ENCODE results near the gene FHOD1. TPM values are rescaled to one million over a fixed set of nuclear protein-coding genes. Genes with fewer than 3 reads are reported as not detected.

The FHOD1 gene
- polyA plus RNA-seq, 2 of the 4 experiments (the other 2 are of a cell fraction): 16.1 to 33.6 TPM

DNA sequence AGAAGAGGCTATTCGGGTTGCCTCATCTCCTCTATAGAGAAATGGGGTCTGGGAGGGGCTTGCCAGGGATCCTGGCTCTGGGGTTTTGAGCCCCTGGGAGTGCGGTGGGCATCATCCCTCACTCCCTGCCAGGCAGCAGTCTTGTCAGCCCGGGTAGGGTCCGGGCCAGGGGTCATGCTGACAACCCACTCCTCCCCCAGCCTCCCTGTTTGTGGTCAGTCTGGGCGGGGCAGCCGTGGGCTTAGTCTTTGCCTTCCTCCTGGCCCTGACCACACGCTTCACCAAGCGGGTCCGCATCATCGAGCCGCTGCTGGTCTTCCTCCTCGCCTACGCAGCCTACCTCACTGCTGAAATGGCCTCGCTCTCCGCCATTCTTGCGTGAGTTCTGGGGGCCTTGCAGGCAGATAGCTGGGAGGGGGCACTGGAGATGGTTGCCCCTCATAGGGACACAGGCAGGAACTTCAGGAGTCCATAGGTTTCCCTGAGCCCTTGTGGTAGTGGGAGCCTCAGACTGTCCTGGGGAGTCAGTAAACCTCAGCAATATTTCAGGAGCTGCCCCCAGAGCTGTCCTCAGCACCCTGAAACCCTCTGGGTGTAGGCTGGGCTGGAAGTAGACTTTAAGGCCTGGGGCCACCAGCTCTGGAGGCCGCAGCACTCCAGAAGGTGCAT lies 8.4 kb upstream of the FHOD1 start:
- DNase-seq (ENCODE audit: low read depth in 1 of 2, low spot score in 1 of 2) (no peak), ATAC-seq (no peak), FAIRE-seq (no peak)
- CTCF ChIA-PET: interaction anchor here (0.8 to 2.4 kb wide), 5 partner anchors 8 to 60 kb away, joined by 3 to 9 read pairs (median 4); no protein-coding TSS in a partner anchor
- Histone ChIP-seq H3K9me3 (no peaks in the 10 kb centered on the region), H3K4me1 (no peaks in the 10 kb centered on the region), H3K4me3 (no peak overlapping the region), H3K27ac (no peak overlapping the region), H3K4me2 (no peak overlapping the region)
- TF ChIP-seq RARB (CRISPR knock-in tag; IDR thresholded peaks at IDR 0.05) (no peak), NFE2L2 (conservative IDR thresholded peaks at IDR 0.05; ENCODE audit: low read length) (no peak), CHD2 (IDR thresholded peaks at IDR 0.05; ENCODE audit: low read length, partially characterized antibody) (no peak), ZNF302 (CRISPR knock-in tag; IDR thresholded peaks at IDR 0.05) (no peak), HEYL (CRISPR knock-in tag; IDR thresholded peaks at IDR 0.05) (no peak), JUNB (IDR thresholded peaks at IDR 0.05) (no peak)
- TF ChIP-seq, protein P1, sequence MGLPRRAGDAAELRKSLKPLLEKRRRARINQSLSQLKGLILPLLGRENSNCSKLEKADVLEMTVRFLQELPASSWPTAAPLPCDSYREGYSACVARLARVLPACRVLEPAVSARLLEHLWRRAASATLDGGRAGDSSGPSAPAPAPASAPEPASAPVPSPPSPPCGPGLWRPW (IDR thresholded peaks at IDR 0.05): no peak
- 89% methylated on average over 17 of the region's 17 CpGs for WGBS (ENCODE audit: missing lambda C conversion rate)
- POLR2A ChIA-PET: no interaction called here

DNA sequence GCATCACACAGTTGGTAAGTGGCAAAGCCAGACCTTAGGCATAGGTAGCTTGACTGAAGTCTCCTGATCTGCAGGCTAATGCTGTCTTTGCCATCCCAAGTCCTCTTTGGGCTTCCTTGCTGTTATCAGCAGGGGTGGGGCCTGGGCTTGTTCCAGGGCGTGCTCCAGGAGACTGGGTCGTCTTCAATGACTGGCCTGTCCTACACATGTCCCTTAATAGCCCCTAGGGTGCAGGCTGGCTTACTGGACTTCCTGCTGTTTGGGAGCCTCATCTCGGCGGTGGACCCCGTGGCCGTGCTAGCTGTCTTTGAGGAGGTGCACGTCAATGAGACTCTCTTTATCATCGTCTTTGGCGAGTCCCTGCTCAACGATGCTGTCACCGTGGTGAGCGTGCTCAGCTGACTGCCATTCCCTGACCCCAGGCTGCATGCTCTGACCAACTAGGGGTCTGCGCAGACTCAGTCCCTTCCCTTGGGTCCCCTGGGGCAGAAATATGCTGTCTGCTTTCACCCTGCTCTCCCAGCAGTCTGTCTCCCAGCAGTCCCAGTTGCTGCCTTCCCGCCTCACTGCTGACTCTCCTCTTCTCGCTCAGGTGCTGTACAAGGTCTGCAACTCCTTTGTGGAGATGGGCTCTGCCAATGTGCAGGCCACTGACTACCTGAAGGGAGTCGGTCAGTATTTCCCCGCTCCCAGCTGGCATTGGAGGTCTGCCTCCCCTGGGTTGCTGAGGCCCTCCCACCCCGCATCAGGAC lies 7.7 kb upstream of the FHOD1 start:
- Histone ChIP-seq H3K4me1 (0 out of 3 replicates have a peak, but pooled peaks cover 3% of the 10 kb centered on the region), H3K4me2 (no peak overlapping the region), H3K9me3 (no peaks in the 10 kb centered on the region), H3K4me3 (no peak overlapping the region), H3K27ac (no peak overlapping the region)
- ChIA-PET CTCF (interaction anchor here (0.6 to 2.4 kb wide), 5 partner anchors 9 to 245 kb away, joined by 3 to 9 read pairs (median 4); partner anchors contain the start of gene ZDHHC1), POLR2A (no interaction called here)
- no peak for TF ChIP-seq EHF (CRISPR knock-in tag; IDR thresholded peaks at IDR 0.05)
- TF ChIP-seq, protein P2, sequence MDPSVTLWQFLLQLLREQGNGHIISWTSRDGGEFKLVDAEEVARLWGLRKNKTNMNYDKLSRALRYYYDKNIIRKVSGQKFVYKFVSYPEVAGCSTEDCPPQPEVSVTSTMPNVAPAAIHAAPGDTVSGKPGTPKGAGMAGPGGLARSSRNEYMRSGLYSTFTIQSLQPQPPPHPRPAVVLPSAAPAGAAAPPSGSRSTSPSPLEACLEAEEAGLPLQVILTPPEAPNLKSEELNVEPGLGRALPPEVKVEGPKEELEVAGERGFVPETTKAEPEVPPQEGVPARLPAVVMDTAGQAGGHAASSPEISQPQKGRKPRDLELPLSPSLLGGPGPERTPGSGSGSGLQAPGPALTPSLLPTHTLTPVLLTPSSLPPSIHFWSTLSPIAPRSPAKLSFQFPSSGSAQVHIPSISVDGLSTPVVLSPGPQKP (IDR thresholded peaks at IDR 0.05; ENCODE audit: low read depth, low read length): no peak
- TF ChIP-seq ESRRA (IDR thresholded peaks at IDR 0.05; ENCODE audit: borderline replicate concordance, low read length): no peak
- TF ChIP-seq HOXB13 (CRISPR knock-in tag; IDR thresholded peaks at IDR 0.05; ENCODE audit: low read depth): no peak
- TF ChIP-seq, protein P3, sequence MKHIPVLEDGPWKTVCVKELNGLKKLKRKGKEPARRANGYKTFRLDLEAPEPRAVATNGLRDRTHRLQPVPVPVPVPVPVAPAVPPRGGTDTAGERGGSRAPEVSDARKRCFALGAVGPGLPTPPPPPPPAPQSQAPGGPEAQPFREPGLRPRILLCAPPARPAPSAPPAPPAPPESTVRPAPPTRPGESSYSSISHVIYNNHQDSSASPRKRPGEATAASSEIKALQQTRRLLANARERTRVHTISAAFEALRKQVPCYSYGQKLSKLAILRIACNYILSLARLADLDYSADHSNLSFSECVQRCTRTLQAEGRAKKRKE (CRISPR knock-in tag; IDR thresholded peaks at IDR 0.05; ENCODE audit: low read depth): no peak
- TF ChIP-seq, protein P1 (IDR thresholded peaks at IDR 0.05): no peak
- FAIRE-seq (no peak), DNase-seq (ENCODE audit: low read depth in 1 of 2, low spot score in 1 of 2) (no peak), ATAC-seq (no peak)
- 88% methylated on average over 17 of the region's 18 CpGs for WGBS (ENCODE audit: missing lambda C conversion rate)

DNA sequence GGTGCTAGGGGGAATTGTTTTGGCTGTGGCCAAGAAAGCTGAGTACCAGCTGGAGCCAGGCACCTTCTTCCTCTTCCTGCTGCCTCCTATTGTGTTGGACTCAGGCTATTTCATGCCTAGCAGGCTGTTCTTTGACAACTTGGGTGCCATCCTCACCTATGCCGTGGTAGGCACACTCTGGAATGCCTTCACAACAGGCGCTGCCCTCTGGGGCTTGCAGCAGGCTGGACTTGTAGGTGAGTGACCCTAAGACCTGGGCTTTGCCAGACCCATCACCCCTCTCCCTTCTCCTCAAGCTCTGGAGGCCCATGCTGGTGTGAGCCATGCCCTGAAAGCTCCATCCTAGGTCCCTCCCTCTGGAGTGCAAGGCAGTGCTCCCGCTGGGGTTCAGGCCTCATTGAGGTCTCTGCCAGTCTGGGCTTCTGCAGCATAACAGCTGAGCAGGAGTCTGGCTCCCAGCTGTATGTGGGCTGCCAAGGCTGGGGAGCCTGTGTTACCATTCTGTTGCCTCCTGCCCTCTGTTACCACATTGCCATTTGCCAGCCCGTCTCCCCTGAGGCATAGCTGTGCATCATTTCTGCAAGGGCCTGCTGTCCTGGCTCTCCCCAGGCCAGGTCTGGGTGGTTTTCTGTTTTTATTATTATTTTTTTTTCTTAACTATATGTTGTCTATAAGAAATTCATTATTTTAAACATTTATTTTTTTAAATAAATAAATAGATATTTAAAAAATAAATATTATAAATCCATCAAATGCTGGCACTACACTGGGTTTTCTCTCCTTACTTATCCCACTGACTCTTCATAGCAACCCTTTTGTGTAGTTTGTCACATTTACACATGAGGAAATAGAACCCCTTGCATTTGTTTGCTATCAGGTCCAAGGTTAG lies 5.6 kb upstream of the FHOD1 start:
- Histone ChIP-seq H3K4me3 (no peak overlapping the region), H3K4me2 (no peak overlapping the region), H3K9me3 (no peaks in the 10 kb centered on the region), H3K27ac (no peak overlapping the region), H3K4me1 (peaks cover 14% of the 10 kb centered on the region)
- POLR2A ChIA-PET: no interaction called here
- no peak for TF ChIP-seq JUNB (IDR thresholded peaks at IDR 0.05)
- no peak for TF ChIP-seq CBX8 (IDR thresholded peaks at IDR 0.05)
- no peak for TF ChIP-seq POLR2A (IDR thresholded peaks at IDR 0.05; ENCODE audit: low read length)
- TF ChIP-seq, protein P3 (CRISPR knock-in tag; IDR thresholded peaks at IDR 0.05; ENCODE audit: low read depth): no peak
- TF ChIP-seq EHF (CRISPR knock-in tag; IDR thresholded peaks at IDR 0.05): no peak
- no peak for DNase-seq (ENCODE audit: low read depth in 1 of 2, low spot score in 1 of 2)
- 96% methylated on average over 4 of the region's 4 CpGs for WGBS (ENCODE audit: missing lambda C conversion rate)
- FAIRE-seq: no peak
- CTCF ChIA-PET: interaction anchor here (0.6 to 1.7 kb wide), 6 partner anchors 8 to 275 kb away, joined by 3 to 8 read pairs (median 3); no protein-coding TSS in a partner anchor
- ATAC-seq: no peak
